Cerebellar cortex (tissue), 1 donor: ENCODE measurements around the gene SULT2B1.
A peak's percentile ranks its signal among the peaks of the same experiment; 100 is the strongest.
"Not testable (repeated sequence)": the region's sequence is repeated elsewhere in the genome, so short reads cannot be mapped to it uniquely, and the experiment has no call there.

Experiments
- DNase-seq: peaks from one replicate; pipeline ENCODE4 v3.0.0-alpha.2; 2015; ENCODE audit warnings: low spot score

Gene SULT2B1

DNA sequence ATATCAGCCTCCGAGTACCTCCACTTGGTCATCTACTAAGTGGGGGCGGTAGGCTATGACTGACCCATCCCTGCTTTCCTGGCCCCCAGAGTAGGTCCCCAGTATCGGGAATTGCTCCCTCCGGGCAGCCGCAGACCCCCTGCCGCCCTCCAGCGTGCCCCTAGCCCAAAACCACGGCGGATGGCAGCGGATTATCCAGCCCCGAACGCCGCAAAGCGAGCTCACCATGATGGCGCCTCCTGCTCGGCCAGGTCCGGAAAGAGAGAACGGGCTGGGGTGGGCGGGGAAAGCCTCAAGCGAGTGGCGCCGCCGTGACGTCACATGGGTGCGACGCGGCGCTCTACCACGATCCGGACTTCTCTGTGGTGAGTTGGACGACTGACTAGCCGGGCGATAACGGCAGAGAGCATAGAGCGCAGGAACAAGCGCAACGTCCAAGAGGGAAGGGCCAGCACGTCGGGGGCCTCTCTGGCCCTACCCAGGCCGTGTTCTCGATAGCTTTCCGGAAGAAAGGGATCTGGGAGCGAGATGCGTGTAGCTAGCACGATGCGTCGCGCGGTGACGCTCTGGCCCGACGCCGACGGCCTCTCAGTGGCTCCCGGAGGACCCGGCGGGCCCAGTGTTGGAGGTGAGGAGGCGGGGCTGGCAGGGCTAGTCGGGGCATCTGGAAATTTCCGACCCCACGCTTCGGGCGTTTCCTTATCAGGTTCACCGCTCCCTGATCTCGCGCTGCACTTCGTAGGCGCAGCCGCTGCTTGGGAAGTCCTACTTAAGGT is 67.1 kb downstream of the SULT2B1 start, which contains the start of the genes RPL18 and SPHK2:
RPL18 (minus strand) TSS at position 263 of the 776 bp plus-strand sequence; CDS start at position 228, 35 bp downstream.
SPHK2 (plus strand) TSS at position 591 of the 776 bp plus-strand sequence. CDS start 1,009 bp downstream, outside the sequence.
- DNase-seq = peak; percentile 100

DNA sequence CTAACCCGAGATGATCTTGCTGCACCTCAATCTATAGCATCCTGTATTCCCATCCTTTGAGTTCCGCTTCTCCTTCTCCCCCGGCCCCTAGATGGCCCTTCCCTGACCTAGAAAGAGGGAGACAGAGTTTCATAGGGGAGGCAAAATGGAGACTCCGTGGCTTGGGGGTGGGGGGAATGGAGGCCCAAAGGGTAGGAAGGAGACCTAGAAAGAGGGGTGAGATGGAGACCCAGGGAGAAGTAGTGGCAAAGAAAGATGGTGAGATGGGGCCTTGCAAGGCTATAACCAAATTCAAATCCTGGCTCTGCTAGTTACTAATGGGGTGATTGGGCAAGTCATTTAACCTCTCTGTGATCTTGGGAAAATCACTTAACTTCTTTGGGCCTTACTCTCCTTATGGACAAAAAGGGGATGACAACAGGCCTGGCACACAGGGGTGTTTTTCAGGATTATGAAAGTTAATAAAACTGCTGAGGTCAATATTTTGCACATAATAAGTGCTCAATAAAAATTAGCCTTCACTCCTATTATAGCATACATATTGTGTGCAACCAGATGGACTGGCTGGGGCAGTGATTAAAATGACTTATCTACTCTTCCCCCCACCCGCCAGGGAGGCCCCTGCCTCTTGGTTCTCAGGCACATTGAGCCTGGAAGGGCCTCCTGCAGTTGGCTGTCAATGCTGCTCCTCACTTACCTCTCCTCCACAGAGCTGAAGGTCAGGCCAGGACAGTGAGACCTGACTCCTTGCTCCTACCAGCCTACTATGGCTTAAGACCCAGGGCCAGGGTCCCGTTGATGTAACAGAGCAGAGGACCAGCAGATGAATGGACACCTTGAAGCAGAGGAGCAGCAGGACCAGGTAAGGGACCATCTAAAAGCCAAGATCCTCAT is 68.0 kb downstream of the SULT2B1 start:
- DNase-seq = no peak

DNA sequence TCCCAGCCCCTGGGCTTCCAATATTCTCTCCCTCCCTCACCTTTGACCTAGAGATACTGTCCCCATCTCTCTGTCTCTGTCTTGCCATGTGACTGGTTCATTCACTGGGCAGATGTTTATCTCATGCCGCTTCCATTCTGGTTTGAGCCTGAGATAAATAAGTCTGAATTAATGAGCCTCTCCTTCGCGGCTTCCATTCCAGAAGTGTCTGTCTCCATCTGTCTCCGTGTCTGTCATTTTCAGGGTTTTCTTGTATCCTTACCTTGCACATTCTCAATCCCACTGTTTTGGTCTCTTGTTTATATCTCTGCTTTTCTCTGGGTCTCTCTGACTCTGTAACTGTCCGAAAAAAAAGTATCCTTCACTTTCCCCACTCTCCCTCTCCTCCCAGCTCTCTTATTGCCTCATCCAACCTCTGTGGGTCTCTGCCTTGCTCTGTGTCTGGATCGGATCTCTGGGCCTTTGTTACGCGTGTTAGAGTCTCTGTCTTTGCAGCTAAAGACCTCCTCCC is 71.6 kb downstream of the SULT2B1 start:
- DNase-seq = no peak

DNA sequence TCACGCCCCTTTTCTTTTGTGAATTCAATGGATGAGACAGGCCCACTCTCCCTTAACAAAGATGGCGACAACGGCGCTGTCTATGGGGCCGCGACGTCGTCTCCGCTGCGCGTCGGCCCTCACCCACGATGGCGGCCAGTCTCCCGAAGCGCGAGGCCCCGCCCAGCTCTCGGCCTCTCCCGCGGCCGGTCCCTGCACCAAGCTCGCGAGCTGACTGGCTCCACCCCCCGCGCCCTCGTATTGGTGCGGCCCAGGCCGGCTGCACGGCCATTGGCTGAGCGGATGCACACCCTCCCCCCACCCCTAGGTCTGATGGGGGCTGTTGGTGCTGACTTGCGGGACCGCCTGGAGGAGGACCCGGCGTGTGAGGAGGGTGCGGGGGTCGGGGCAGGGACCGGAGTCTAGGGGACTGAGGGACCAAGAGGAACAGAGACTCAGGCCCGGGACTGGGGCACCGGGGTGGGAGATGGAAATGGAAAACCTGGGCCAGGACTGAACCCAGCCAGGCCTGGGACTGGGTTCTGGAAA is 72.2 kb downstream of the SULT2B1 start:
- peak; percentile 98 for DNase-seq

DNA sequence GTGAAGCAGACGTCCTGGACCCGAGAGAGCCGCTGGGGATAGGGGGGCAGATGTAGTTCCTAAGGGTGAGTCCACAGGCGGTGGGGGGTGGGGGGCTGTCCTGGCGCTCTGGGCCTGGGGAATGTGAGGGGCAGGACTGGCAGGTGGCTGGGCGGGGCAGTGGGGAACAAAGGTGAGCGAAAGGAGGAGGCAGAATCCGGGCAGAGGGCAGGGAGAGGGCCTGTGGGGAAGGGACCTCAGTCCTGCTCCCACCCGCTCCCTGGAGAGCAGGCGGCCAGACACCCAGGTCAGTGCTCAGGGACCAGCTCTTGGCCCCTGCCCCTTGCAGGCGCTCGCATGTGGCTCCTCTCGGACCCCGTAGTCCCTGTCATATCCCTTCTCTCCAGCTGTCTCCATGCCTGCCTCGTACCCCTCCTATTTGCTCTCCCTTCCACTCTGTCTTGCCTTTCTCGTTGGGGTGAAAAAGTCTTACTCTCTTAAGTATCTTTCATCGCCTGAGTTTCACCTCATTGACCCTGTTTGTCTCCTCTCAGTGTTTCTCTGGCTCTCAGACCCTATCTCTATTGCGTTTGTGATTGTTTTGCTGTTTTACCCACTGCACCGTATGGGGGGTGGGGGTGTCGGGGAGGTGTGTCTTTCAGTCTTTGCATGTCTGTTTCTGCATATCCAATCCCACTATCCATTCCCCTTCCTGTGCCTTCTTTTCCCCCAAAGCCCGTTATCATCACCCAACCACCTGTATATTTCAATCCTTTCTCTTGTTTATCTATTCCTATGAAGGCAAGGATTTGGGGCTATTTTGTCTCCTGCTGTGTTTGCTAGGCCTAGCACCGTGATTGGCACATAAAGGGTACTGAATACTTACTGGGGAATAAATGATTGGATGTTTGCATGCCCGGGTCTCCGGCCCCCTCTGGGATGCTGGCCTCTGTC is 73.1 kb downstream of the SULT2B1 start:
- DNase-seq = no peak

DNA sequence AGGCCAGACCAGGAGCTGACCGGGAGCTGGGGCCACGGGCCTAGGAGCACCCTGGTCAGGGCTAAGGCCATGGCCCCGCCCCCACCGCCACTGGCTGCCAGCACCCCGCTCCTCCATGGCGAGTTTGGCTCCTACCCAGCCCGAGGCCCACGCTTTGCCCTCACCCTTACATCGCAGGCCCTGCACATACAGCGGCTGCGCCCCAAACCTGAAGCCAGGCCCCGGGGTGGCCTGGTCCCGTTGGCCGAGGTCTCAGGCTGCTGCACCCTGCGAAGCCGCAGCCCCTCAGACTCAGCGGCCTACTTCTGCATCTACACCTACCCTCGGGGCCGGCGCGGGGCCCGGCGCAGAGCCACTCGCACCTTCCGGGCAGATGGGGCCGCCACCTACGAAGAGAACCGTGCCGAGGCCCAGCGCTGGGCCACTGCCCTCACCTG is 73.9 kb downstream of the SULT2B1 start:
- no peak for DNase-seq

DNA sequence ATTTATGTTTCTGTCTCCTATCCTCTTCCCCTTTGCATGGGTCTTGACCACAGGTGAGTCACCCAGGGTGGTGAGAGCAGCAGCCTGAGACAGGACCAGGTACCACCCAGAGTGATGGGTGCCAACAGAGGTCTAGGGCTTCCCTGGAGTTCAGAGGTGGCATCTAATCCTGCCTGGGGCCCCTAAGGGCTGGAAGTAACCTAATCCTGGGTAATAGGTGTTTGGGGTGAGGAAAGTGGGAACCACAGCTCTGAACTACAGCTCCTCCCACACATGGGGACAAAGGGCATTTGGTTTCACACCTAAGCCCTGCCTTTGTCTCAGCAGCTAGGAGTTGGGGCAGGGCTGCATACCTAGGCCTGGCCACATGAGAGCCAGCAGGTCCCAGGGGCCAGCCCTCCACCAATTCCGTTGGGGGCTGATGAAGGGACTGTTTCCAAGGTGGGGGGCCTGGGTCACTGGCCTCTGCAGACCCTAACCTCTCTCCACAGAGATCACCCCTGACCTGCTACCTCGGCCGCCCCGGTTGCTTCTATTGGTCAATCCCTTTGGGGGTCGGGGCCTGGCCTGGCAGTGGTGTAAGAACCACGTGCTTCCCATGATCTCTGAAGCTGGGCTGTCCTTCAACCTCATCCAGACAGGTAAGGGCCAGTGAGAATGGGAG is 75.4 kb downstream of the SULT2B1 start:
- no peak for DNase-seq

DNA sequence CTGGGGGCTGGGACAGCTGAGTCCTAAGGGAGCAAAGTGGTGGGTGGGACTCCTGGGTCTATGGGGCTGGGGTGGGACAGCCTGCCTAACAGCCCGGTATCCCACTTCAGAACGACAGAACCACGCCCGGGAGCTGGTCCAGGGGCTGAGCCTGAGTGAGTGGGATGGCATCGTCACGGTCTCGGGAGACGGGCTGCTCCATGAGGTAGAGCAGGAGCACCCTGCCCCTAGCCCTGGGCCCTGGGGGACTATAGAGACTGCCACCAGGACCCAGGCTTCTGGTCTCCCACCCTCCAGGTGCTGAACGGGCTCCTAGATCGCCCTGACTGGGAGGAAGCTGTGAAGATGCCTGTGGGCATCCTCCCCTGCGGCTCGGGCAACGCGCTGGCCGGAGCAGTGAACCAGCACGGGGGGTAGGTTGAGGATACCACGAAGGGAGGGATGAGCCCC is 75.9 kb downstream of the SULT2B1 start:
- DNase-seq = no peak

DNA sequence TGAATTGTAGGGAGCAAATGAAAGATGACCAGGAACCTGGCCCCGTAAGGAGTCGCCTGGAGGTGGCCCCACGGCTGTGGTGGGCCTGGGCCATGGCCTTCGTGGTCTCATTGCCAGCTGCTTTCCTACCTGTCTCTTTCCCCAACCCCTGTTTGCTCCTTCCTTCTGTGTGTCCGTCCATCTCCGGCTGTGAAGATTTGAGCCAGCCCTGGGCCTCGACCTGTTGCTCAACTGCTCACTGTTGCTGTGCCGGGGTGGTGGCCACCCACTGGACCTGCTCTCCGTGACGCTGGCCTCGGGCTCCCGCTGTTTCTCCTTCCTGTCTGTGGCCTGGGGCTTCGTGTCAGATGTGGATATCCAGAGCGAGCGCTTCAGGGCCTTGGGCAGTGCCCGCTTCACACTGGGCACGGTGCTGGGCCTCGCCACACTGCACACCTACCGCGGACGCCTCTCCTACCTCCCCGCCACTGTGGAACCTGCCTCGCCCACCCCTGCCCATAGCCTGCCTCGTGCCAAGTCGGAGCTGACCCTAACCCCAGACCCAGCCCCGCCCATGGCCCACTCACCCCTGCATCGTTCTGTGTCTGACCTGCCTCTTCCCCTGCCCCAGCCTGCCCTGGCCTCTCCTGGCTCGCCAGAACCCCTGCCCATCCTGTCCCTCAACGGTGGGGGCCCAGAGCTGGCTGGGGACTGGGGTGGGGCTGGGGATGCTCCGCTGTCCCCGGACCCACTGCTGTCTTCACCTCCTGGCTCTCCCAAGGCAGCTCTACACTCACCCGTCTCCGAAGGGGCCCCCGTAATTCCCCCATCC is 76.7 kb downstream of the SULT2B1 start:
- no peak for DNase-seq

DNA sequence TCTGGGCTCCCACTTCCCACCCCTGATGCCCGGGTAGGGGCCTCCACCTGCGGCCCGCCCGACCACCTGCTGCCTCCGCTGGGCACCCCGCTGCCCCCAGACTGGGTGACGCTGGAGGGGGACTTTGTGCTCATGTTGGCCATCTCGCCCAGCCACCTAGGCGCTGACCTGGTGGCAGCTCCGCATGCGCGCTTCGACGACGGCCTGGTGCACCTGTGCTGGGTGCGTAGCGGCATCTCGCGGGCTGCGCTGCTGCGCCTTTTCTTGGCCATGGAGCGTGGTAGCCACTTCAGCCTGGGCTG is 77.3 kb downstream of the SULT2B1 start:
- no peak for DNase-seq

DNA sequence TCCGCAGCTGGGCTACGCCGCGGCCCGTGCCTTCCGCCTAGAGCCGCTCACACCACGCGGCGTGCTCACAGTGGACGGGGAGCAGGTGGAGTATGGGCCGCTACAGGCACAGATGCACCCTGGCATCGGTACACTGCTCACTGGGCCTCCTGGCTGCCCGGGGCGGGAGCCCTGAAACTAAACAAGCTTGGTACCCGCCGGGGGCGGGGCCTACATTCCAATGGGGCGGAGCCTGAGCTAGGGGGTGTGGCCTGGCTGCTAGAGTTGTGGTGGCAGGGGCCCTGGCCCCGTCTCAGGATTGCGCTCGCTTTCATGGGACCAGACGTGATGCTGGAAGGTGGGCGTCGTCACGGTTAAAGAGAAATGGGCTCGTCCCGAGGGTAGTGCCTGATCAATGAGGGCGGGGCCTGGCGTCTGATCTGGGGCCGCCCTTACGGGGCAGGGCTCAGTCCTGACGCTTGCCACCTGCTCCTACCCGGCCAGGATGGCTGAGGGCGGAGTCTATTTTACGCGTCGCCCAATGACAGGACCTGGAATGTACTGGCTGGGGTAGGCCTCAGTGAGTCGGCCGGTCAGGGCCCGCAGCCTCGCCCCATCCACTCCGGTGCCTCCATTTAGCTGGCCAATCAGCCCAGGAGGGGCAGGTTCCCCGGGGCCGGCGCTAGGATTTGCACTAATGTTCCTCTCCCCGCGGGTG is 77.8 kb downstream of the SULT2B1 start:
- DNase-seq = peak; percentile 93

DNA sequence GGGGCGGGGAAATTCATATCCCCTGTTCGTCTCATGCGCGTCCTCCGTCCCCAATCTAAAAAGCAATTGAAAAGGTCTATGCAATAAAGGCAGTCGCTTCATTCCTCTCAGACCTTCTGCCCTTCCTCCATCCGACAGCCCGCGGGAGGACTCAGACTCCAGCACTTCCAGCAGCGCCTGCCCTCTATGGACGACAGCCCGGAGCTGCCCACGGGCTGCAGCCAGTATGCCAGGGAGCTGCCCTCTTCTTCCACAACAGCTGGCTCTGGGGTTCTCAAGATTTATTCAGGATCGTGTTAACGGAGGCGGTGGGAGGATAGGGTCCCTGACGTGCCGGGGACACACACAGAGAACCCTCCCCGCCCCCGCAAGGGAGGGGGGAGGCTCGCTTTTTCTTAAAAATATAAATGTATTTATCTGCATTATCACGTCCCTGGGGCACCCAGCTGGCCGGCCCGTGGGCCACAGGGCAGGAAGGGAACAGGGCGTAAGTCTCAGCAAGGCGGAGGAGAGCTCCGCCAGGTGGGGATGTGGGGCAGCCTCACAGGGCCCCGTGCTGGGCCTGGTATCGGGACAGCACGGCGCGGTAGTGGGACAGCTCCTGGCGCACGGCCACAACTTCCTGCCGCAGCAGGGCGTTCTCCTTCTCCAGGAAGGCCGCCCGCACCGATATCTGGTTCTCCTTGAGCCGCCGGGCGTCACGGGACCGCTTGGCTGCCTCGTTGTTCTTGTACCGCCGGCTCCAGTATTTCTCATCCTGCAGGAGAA is 78.5 kb downstream of the SULT2B1 start:
- DNase-seq = no peak

DNA sequence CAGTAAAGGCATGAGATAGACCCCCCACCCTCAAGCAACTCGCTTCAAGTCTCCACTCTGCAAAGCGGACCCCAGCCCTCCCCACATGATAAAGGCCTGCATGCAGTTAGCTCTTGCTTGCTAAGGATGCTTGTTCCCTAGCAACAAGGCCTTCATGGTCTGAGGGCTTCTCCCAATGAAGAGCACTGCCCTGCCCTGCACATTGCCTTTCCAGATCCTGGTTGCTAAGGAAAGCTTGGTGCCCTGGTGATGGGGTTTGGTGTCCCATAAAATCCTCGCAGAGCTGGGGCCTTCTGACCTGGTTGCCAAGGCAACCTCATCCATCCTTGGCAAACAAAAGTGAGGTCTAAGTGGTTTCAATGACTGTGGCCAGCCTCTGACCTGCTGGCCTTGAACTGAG is 79.3 kb downstream of the SULT2B1 start:
- DNase-seq = no peak

DNA sequence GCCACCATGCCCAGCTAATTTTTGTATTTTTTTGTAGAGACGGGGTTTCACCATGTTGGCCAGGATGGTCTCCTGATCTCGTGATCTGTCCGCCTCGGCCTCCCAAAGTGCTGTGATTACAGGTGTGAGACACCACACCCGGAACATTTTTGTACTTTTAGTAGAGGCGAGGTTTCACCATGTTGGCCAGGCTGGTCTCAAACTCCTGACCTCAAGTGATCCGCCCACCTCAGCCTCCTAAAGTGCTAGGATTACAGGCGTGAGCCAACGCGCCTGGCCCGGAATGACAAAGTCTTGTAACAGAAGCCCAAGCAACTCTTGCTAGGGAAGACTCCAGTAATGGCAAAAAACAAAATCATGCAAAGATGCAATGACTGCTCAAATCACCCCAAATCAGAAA is 80.3 kb downstream of the SULT2B1 start:
- not testable (repeated sequence) for DNase-seq

DNA sequence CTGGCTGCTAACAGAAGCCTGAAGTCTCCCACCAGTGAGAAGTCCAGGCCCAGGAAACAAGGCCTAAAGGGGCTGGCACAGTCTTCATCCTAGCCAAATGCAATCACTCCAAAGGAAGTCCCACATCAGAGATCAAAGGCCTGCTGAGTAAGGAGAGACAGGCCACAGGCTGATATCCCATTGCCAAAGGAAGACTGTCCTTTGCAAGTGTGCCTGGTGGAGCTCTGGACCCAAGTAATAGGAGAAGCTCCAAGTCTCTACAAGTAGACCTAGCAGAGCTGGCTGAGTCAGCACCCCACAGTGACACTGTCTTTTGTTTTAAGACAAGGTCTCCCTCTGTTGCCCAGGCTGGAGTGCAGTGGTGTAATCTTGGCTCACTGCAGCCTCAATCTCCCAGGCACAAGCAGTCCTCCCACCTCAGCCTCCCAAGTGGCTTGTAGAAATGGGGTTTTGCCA is 80.7 kb downstream of the SULT2B1 start:
- no peak for DNase-seq

DNA sequence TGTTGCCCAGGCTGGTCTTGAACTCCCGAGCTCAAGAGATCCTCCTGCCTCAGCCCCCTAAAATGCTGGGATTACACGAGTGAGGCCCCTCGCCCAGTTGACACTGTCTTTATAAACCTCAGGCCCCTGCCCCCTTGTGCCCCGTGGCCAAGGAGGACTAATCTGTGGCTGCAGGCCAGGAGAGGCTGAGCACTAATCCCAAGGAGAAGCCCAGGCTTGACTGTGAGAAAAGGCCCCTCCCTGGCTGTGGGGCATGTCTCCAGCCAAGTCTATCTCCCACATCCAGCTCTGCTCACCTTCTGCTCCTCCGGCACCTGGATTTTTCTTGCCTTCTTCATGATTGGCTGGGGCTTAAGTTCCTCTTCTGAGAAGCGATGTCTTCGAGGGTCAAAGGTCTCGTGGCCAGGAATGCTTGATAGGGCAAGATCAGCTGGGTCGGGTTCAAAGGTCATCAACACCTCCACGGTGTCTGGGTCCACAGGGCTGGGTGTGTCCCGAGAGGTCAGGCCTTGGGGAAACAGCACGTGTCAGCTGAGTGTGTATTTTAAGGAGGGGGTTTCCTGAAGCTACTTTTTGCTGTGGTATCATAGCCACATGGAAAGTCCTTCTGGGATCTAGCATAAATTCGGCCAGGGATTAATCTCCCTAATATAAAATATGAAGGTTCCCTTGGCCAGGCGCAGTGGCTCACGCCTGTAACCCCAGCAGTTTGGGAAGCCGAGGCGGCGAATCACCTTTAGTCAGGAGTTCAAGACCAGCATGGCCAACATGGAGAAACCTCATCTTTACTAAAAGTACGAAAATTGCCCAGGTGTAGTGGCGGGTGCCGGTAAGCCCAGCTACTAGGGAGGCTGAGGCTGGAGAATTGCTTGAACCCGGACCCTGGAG is 81.4 kb downstream of the SULT2B1 start:
- DNase-seq = no peak

DNA sequence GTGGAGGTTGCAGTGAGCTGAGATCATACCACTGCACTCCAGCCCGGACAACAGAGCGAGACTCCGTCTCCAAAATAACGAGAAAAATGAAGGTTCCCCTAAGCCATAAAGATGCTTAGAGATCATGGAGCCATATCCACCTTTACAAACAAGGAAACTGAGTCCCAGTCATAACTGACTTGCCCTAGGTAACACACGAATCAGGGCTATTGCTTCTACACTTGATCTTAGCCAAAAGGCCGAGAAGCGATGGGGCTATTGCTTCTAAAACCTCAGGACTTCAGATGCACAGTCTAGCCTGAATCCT is 82.0 kb downstream of the SULT2B1 start:
- no peak for DNase-seq
